NK-92 (cell line): ENCODE measurements around the gene TBC1D22A.

Source experiments
- DNase-seq: peaks from one replicate; lab custom pipeline; 2025; ENCODE audit not compliant: unreplicated experiment; lab: John Stamatoyannopoulos, UW

The TBC1D22A gene

DNA sequence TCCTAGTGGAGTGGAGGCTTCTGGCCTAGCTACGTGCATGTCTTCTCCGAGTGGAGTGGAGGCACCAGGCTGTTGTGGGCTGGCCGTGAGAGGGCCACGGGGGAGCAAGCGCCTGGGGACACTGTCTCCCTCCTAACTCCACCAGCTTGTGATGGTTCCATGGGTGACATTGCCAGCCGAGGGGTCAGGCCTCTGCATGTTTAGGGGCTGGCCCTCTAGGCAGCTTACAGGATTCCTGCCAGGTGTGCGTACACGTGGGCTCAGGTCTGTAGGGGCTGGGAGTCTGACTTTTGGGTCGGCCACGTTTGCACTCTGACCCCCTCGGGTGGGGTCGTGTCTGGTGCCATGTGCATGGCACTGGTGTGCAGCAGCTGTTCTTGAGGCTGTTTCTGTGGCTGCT is 31.6 kb downstream of the TBC1D22A start:
- no peak for DNase-seq

DNA sequence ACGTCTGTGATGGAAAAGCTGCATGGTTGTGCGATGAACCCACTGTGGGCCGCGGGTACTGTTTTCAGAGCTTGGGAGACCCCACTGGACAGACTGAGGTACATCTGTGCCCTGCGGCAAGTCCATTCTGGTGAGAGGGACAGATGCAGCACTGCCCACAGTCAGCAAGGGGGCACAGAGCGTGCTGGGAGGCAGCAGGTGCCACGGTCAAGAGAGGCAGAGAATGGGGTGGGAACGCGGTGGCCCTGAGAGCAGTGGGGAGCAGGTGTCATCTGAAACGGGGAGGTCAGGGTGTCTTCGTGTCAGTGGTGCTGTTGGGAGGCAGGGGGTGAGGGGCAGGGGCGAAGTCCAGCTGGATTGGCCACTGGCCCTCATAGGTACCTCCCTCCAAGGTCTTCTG is 32.0 kb downstream of the TBC1D22A start:
- DNase-seq, result no peak

DNA sequence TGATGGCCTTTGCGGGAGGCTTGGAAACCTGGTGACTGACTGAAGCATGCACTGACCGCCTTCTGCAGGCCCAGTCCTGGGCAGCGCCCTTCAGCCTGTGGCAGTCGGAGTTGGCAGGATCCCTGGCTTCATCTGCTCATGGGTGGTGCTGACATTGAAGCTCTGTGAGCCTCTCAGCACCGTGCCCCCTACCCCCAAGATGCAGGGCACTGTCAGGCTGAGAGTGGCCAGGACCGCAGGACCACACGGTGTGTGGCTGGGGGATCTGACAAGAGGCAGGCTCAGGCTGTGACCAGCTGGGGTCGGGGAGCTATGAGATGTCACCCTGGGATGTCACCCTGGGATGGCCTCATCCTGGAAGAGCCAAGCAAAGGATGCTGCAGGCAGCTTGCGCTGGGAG is 32.7 kb downstream of the TBC1D22A start:
- no peak for DNase-seq

DNA sequence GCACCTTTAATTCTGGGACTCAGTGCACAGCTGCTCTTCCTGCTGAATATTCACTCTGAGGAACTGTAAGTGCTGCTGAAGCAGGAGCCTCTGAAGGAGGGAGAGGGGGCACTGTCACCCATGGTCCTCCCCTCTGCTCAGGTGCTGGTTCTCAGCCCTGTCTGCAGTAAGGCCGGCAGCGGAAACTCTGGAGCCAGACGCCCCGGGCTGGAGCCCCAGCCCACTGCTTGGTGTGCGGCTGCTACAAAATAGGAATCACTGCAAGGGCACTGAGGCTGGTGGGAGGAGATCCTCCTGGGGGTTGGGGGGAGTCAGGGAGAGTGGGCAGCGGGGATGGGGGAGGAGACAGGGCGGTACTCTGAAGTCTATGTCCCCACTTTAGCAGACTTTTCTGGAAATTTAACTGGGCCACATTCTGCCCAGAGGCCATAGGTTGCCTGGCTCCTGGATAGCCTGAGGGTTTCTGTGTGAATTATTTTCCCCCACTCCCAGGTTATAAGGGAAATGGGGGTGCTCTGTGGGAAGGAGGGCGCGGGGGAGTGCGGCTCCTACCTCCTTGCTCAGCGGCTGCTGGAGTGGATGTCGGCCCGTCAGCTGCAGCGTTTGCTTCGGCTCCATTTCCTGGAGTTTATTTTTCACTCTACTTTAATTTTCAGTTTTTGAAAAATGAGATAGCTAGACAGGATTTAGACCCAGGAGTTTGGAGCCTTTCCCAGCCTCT is 33.6 kb downstream of the TBC1D22A start:
- DNase-seq, result no peak

DNA sequence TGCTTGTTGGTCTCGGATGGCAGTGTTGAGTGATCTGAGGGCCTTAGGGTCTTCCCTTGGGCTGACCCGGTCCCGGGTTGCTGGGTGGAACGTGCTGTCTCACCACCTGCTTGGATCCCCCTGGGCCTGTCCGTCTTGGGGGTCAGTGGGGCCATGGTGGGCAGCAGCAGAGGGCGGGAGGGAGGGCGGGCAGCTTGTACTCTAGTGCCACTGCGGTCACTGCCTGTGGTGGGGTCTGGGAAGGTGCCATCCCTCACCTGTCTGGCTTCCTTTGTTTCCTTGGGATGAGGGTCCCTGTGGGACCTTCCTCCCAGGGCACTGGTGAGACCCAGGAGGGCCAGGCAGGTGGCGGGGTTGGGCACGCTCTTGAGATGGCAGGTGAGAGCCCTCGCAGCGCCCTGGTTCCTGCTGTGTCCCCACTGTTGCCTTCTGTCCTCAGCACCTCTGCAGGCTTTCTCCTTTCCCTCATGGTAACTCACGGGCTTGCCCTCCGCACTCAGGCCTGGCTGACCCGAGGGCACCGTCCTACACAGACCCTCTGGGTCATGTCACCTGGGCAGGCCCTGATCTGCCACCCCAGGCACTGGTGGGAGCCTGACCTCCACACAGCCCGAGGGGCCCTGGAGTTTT is 34.2 kb downstream of the TBC1D22A start:
- DNase-seq, result no peak

DNA sequence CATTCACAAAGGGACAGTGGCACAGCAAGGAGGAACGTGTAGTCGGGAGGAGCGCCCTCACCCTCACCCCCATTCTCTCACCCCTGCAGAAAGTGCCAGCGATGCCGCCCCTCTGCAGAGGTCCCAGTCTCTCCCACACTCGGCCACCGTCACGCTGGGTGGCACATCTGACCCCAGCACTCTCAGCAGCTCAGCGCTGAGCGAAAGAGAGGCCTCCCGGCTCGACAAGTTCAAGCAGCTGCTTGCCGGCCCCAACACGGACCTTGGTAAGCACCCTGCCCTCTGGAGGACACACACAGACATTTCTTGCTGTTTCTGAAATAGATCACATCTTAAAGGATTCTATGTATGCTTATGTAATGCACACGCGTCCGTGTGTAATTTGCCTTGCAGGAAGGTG is 34.9 kb downstream of the TBC1D22A start:
- no peak for DNase-seq

DNA sequence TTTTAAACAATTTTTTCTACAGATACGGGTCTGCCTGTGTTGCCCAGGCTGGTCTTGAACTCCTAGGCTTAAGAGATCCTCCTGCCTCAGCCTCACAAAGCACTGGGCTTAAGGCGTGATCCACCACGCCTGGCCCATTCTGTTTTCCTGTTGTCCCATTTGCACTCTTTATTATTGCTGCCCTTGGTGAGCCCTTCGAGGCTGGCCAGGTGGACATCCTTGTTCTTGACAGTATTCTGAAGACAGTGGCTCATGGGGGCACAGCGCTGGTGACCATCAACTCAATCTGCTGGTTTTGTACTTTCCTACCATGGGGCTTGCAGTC is 35.6 kb downstream of the TBC1D22A start:
- DNase-seq, result no peak

DNA sequence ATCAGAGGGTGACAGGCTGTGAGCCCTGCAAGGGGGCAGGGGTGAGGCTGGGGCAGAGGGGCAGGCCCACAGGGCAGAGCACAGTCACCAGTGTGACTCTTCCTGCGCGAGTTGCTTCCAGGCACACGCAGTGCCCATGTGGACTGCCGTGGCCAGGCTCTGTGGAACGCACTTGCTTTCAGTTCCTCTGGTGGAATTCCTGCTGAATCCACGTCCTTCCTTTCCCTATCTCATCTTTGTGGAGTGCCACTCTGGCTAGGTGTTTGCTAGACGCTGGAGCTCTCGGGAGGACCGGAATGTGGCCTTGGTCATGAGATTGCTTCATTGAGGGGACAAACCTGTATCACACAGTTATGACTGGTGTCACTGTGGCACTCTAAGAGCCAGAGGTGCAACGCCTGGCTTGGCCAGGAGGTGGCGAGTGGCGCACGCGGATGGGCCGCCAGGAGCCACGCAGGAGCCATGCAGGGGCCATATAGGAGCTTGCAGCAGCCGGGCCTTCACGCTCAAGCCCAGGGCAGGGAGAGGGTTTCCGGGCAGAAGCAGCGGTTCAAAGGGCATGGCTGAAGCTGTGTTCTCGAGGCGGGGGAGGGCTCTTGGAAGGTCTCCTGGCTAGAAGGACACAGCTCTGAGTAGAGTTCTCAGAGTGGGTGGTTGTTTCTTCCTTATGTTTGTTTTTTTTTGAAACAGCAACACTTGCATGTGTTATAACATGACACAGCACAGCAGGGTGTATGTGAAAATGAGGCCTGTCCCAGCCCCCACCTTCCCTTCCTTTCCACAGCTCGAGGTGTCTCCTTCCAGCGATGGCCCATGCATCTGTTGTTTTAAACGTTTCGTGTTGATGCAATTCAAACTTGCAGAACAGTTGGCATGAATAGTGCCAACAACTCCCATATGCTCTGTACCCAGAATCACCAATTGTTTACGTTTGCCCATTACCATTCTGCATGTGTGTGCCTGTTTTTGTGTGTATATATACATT is 36.2 kb downstream of the TBC1D22A start:
- DNase-seq, result no peak

DNA sequence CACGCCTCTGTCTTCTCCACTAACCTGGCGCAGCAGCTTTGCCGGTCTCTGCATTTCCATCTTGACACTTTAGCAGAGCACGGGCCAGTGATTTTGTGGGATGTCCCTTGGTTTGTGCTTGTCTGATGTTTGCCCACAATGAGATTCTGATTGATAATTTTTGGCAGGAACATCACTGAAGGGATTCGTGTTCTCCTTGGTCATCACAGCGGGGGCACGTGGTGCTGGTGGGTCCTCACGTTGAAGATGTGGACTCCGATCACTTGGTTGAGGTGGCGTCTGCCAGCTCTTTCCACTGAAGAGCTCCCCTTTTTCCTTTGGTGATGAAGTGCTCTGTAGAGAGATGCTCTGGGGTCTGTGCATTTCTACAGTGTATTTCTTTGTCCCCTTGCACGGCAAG is 37.2 kb downstream of the TBC1D22A start:
- DNase-seq, result no peak

DNA sequence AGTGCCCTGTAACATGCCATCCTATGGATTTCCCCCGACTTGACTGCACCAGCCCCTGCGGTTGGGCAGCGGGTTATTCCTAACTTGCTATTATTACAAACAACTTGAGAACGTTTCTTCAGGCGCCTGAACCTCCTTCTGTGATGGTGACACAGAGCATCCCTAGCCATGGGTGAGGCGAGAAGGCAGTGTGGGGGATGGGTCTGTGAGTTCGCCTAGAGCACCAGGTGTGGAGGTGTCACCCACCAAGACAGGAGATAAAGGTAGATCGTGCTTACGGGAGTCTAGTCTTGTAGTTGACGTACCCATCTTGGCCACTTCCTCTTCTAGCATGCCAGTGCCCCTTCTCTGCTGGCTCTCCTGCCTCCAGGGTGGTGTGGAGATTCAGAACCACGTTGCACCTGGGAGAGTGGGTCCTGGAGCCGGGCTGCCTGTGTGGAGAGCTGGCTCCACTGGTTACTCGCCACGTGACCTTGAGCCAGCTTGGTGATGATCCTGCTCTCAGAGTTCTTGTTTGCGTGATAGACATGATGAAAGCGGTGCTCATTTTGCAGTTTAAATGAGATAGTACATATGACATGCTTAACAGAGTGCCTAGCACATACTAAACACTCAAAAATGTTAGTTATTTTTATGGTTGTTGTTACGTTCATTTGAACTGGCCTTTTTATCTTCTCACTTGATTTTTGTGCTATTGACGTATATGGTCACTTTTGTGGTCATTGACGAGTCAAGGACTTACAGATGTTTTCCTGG is 37.8 kb downstream of the TBC1D22A start:
- no peak for DNase-seq

DNA sequence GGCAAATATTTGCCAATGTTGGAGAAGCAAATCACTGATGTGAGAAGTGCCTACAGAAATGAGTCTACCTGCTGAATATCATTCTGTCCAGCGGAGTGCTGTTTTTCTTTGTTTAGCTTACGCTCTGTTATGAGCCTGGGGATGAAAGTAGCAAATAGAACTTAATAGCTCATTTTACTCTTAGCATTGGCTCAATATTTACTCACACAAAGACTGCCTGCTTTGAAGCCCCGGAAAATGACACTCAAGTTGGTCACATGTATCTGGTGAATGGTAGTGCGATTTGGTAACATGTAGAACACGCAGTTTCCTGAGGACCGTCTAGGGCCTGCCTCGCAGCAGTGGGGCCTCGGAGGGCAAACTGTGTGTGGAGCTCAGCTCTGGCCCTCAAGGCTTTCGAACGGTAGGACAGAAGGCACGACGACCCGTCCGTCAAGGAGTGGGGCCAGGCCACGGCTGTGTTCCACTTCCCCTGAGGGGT is 38.9 kb downstream of the TBC1D22A start:
- DNase-seq, result no peak

DNA sequence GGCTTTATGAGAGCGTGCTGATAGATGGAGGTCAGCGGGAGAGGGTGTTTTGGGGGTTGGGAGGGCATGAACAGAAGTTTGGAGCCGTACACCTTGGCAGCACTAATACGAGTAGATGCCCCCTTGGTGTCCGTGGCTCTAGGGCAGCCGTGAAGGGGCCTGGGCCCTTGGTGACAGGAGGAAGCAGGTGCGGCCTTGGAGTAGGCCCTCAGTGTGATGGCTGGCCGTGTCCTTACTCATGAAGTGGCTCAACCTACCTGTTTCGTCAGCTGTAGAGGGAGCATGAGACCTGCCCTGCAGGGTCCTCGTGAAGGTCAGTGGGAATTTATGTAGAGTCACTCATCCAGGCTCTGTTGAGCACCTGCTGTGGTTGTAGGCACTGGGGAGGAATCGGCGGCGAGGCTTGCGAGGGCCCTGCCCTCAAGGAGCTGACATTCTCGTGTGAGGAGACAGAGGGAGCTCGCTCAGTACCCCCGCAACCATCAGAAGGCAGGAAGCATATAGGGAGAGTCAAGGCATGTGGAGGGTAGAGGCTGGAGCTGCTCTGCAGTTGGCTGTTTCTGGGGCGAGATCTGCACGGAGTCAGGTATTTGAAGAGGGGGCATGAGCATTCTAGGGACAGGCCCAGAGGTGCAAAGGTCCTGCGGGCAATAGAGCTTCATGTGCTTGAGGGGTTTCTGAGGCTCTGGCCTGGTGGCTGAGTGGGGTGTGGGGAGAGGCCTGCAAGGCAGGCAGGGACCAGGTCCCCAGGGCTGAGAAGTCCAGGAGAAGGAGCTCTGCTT is 39.6 kb downstream of the TBC1D22A start:
- no peak for DNase-seq

DNA sequence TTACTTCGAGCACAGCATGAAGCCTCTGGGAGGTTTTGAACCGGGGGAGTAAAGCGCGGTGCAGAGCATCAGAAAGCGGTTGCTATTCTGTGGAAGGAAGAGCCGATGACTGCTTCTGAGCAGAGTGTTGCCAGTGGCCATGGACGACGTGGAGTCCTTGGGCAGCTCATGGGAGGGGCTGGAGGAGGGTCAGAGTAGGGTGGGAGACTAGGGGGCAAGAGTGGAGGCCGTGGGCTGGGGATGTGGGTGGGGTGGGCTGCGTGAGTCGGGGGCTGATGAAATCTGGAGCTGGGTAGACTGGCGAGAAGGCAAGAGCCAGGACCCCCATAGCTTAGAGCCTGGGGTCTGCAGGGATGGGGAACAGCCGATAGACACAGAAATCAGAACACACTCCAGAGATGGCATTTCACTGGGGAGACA is 40.2 kb downstream of the TBC1D22A start:
- no peak for DNase-seq

DNA sequence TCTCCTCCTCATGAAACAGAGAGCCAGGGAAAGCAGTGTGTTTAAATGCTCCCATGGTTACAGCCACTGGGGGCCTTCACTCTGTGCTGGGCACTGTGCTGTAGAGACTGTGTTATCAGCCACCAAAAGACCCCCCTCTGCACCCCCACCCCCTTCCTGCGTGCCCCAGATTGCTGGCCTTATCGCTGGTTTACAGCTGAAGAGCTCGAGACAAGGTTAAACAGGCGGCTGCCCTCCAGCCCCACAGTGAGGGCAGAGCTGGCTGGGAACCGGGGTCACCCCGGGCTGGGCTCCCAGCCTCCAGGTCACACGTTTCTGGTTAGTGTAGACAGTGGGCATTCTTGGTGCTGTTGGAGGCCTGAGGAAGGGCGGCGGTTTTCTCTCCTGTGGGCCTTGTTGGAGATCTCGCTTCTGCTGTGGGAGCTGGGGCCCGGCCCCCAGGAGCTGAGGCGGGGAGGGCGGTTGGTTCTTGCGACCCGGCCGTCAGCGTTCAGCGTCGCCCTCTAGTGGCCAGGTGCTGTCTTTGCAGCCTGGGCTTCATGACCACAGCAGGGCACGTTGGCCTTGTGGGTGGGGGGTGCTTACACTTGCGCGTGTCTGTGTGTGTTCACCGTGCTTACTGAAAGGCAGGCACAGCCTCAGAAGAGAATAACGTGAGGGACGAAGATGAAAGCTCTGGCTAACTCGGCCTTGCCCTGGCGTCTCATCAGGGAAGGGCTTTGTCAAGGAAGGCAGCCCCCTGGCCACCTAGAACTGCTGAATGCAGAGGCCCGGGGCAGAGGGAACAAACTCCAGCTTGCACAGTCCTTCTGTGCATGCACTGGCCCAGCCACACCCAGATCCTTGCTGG is 40.8 kb downstream of the TBC1D22A start:
- DNase-seq, result no peak

DNA sequence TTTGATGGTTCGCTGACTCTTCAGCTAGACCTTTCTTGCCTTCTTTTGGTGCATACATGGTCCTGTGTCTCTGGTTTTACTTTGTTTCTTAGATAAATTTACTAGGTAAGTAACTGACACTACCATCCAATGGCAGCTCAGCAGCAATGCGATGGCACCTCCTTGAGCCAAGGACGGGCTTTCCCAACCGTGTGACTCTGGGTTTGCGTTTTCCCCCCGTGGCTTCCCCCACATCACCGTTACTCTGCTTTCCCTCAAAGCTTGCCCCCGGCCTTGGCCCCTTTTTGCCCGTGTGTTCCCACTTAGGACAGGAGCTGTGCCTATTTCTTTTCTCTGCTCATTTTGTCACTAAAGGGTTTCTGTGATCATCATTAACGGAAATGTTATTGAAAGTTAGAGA is 41.5 kb downstream of the TBC1D22A start:
- no peak for DNase-seq

DNA sequence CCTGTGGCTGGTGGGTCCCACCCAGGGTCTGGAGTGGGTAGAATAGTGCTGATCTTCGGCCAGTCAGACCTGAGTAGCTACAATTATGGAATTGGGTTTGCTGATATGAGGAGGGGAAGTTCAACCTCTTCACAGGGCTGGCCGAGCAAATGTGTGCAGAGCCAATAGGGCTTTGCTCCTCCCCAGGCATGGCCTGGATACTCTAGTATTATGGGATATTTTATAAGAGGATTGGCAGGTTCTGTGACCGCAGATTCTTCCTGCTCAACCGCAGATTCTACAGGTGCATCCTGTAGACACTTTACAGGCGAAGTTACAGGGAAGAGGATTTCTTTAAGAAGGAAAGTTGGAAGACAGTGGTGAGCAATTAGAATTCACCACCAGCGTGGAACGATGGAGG is 44.3 kb downstream of the TBC1D22A start:
- no peak for DNase-seq

DNA sequence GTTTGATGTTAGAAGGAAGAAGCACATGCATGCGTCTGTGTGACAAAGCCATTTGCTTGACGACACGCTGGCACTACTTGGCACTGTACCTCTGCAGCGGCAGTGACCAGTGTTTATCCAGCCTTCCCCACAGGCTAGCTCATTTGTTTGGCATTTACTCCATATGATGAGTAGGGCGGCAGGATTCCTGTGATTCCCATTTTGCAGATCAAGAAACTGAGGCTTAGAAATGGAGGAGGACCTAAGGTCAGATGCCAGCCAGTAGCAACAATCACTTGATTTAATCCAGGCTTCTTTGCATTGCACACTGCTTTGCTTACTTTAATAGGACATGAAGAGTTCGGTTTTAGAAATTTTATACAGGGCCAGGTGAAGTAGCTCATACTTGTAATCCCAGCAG is 45.0 kb downstream of the TBC1D22A start:
- DNase-seq, result no peak

DNA sequence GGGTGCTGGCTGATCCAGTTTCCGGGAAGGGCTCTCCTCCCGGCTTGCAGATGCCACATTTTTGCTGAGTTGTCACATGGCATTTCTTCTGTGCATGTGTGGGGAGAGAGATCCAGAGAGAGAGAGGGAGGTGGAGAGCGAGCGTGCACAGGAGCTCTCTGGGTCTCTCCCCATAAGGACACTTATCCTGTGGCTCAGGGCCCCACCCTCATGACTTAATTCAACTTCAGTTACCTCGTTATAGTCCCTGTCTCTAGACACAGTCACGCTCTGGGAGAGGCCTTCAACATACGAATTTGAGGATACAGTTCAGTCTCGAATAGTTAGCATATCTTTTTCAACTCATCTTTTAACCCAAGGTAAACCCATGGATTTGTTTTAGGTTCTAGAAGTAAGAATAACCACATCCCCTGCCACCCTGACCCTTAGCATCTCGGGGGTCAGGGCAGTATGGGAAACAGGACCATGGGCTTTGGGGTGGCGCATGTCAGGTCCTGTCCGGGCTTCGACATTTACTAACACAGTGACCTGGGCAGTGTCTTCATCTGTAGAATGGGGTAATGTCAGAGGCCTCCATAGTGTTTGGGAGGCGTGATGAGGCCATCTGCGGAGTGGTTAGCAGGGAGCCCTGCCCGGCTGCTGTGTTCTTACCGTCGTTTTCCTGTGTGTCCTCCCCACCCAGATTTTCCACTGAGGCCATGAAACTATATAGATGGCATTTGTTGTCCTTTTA is 46.9 kb downstream of the TBC1D22A start:
- DNase-seq, result no peak
